ENCODE results near the gene ESPN.

- TF ChIP-seq CTCF (IDR thresholded peaks at IDR 0.05): no peak
- no peak for TF ChIP-seq POLR2AphosphoS5 (IDR thresholded peaks at IDR 0.05)
- no peak for TF ChIP-seq POLR2A (IDR thresholded peaks at IDR 0.05; ENCODE audit: low read depth)
- TF ChIP-seq EP300 (IDR thresholded peaks at IDR 0.05): no peak
Measured at GRCh38 chr1:6384135-6384534, 40.4 kb upstream of the ESPN start.
